Astrocyte (in vitro differentiated cells and primary cell): Measurements from ENCODE around the gene DDR2. TPM values are rescaled to one million over a fixed set of nuclear protein-coding genes. Genes with fewer than 3 reads are reported as not detected.
A peak's percentile ranks its signal among the peaks of the same experiment; 100 is the strongest.
"Not testable (repeated sequence)": the region's sequence is repeated elsewhere in the genome, so short reads cannot be mapped to it uniquely, and the experiment has no call there.

Experiments
- DNase-seq: peaks from one replicate; pipeline ENCODE4 v3.0.0-alpha.2; 2010; ENCODE audit warnings: low read depth
- FAIRE-seq: peaks from 2 replicates; lab custom pipeline; 2011; peaks lifted over from hg19 to GRCh38; lab: Jason Lieb, UNC
- H2AFZ ChIP-seq: 2 replicates; pipeline ENCODE4 v1.6.0; 2012; ENCODE audit warnings: low read depth, low read length, inconsistent platforms
- H3K27ac ChIP-seq: 2 replicates; pipeline ENCODE4 v1.5.1; 2011; ENCODE audit warnings: low read depth, low read length, inconsistent platforms
- H3K27me3 ChIP-seq: 2 replicates; pipeline ENCODE4 v1.6.0; 2011; ENCODE audit warnings: low read length, inconsistent platforms; ENCODE audit not compliant: insufficient read depth
- H3K36me3 ChIP-seq: 2 replicates; pipeline ENCODE4 v1.5.1; 2011; ENCODE audit warnings: low read length, inconsistent platforms; ENCODE audit not compliant: insufficient read depth
- H3K4me1 ChIP-seq: 2 replicates; pipeline ENCODE4 v1.5.1; 2011; ENCODE audit warnings: low read length, inconsistent platforms; ENCODE audit not compliant: insufficient read depth
- H3K4me2 ChIP-seq: 2 replicates; pipeline ENCODE4 v1.6.0; 2012; ENCODE audit warnings: low read length, inconsistent platforms
- H3K4me3 ChIP-seq: 2 replicates; pipeline ENCODE4 v1.5.1; 2011; ENCODE audit warnings: low read depth, mild to moderate bottlenecking, low read length, inconsistent platforms; ENCODE audit not compliant: insufficient read depth
- H3K79me2 ChIP-seq: 2 replicates; pipeline ENCODE4 v1.6.0; 2012; ENCODE audit warnings: mild to moderate bottlenecking, low read length, inconsistent platforms; ENCODE audit not compliant: insufficient read depth
- H3K9ac ChIP-seq: 2 replicates; pipeline ENCODE4 v1.6.0; 2012; ENCODE audit warnings: mild to moderate bottlenecking, low read length, inconsistent platforms
- H3K9me3 ChIP-seq: 2 replicates; pipeline ENCODE4 v1.5.1; 2012; ENCODE audit warnings: low read depth, mild to moderate bottlenecking, low read length, inconsistent platforms; ENCODE audit not compliant: insufficient read depth
- H4K20me1 ChIP-seq: 2 replicates; pipeline ENCODE4 v1.6.0; 2012; ENCODE audit warnings: low read length, inconsistent platforms; ENCODE audit not compliant: insufficient read depth
- H3K27ac Mint-ChIP-seq: one replicate; pipeline ENCODE4 v1.8.0; 2021; ENCODE audit warnings: mild to moderate bottlenecking, mixed read lengths; ENCODE audit not compliant: unreplicated experiment
- H3K27me3 Mint-ChIP-seq: one replicate; pipeline ENCODE4 v1.8.0; 2021; ENCODE audit warnings: low read depth, mixed read lengths; ENCODE audit not compliant: unreplicated experiment
- H3K36me3 Mint-ChIP-seq: one replicate; pipeline ENCODE4 v1.8.0; 2021; ENCODE audit warnings: low read depth, mixed read lengths; ENCODE audit not compliant: unreplicated experiment
- H3K4me1 Mint-ChIP-seq: one replicate; pipeline ENCODE4 v1.8.0; 2021; ENCODE audit warnings: low read depth, mixed read lengths; ENCODE audit not compliant: unreplicated experiment
- H3K4me3 Mint-ChIP-seq: one replicate; pipeline ENCODE4 v1.8.0; 2021; ENCODE audit warnings: mild to moderate bottlenecking, moderate library complexity, mixed read lengths; ENCODE audit not compliant: unreplicated experiment
- H3K9me3 Mint-ChIP-seq: one replicate; pipeline ENCODE4 v1.8.0; 2021; ENCODE audit warnings: mild to moderate bottlenecking, mixed read lengths; ENCODE audit not compliant: unreplicated experiment
- CTCF ChIP-seq: IDR thresholded peaks from 2 replicates; pipeline ENCODE4 v1.5.1; 2011; ENCODE audit warnings: low read depth, mild to moderate bottlenecking, inconsistent platforms, low read length, moderate library complexity; ENCODE audit not compliant: insufficient read depth
- EZH2 ChIP-seq: IDR thresholded peaks from 2 replicates; pipeline ENCODE4 v1.6.1; 2012; ENCODE audit warnings: mild to moderate bottlenecking, low read length, inconsistent platforms; ENCODE audit not compliant: insufficient read depth
- total RNA-seq: library from RNA; stranded (reverse); gene quantifications from 2 replicates; pipeline ENCODE4 v1.2.1, GENCODE V29; 2021

DDR2 gene
- total RNA-seq, 1 donor from 2014 or later, result 15.3 TPM

- no peaks in the 10 kb centered on the region for H3K27me3 Mint-ChIP-seq
- Histone ChIP-seq H3K9ac (no peak overlapping the region), H4K20me1 (peaks cover 25% of the 10 kb centered on the region), H2AFZ (no peak overlapping the region), H3K4me3 (no peak overlapping the region), H3K36me3 (peaks cover 66% of the 10 kb centered on the region), H3K27ac (no peak overlapping the region), H3K79me2 (peaks cover 15% of the 10 kb centered on the region), H3K4me2 (no peak overlapping the region), H3K27me3 (no peaks in the 10 kb centered on the region), H3K4me1 (no peaks in the 10 kb centered on the region), H3K9me3 (no peaks in the 10 kb centered on the region)
- DNase-seq (no peak), FAIRE-seq (no peak)
- H3K9me3 Mint-ChIP-seq, result peaks cover 2% of the 10 kb centered on the region
- H3K4me1 Mint-ChIP-seq, result peaks cover 6% of the 10 kb centered on the region
- no peak overlapping the region for H3K4me3 Mint-ChIP-seq
- H3K27ac Mint-ChIP-seq, result peak overlapping the region; percentile 34
- H3K36me3 Mint-ChIP-seq, result peaks cover 14% of the 10 kb centered on the region
- TF ChIP-seq CTCF (no peak), EZH2 (no peak)
These were observed 41.6 kb upstream of the DDR2 start for GRCh38 chr1:162590686-162591085.

GRCh38 chr1:162596514-162597170 lies 35.6 kb upstream of the DDR2 start:
- H3K9me3 ChIP-seq, result no peaks in the 10 kb centered on the region
- FAIRE-seq (no peak), DNase-seq (no peak)
- H2AFZ ChIP-seq, result no peak overlapping the region
- peaks cover 72% of the 10 kb centered on the region for H3K36me3 ChIP-seq
- H3K4me2 ChIP-seq, result no peak overlapping the region
- H3K4me1 Mint-ChIP-seq, result no peaks in the 10 kb centered on the region
- no peak overlapping the region for H3K4me3 Mint-ChIP-seq
- peaks cover 16% of the 10 kb centered on the region for H3K79me2 ChIP-seq
- TF ChIP-seq CTCF (no peak), EZH2 (no peak)
- H3K27me3 Mint-ChIP-seq, result no peaks in the 10 kb centered on the region
- H3K27ac ChIP-seq, result no peak overlapping the region
- no peak overlapping the region for H3K9ac ChIP-seq
- H3K9me3 Mint-ChIP-seq, result peaks cover 2% of the 10 kb centered on the region
- H4K20me1 ChIP-seq, result peaks cover 32% of the 10 kb centered on the region
- H3K27ac Mint-ChIP-seq, result no peak overlapping the region
- H3K27me3 ChIP-seq, result no peaks in the 10 kb centered on the region
- no peak overlapping the region for H3K4me3 ChIP-seq
- peaks cover 10% of the 10 kb centered on the region for H3K36me3 Mint-ChIP-seq
- H3K4me1 ChIP-seq, result no peaks in the 10 kb centered on the region

GRCh38 chr1:162599451-162599850 lies 32.8 kb upstream of the DDR2 start:
- Histone ChIP-seq H3K4me2 (no peak overlapping the region), H3K36me3 (peaks cover 68% of the 10 kb centered on the region), H3K27ac (no peak overlapping the region), H3K79me2 (peaks cover 10% of the 10 kb centered on the region), H3K4me3 (no peak overlapping the region), H4K20me1 (peaks cover 25% of the 10 kb centered on the region), H3K9ac (no peak overlapping the region), H2AFZ (no peak overlapping the region), H3K4me1 (no peaks in the 10 kb centered on the region), H3K9me3 (no peaks in the 10 kb centered on the region), H3K27me3 (no peaks in the 10 kb centered on the region)
- H3K27me3 Mint-ChIP-seq, result no peaks in the 10 kb centered on the region
- peaks cover 4% of the 10 kb centered on the region for H3K9me3 Mint-ChIP-seq
- H3K4me3 Mint-ChIP-seq, result no peak overlapping the region
- FAIRE-seq (peak; percentile 13), DNase-seq (no peak)
- no peak for TF ChIP-seq CTCF
- TF ChIP-seq EZH2, result no peak
- peaks cover 10% of the 10 kb centered on the region for H3K36me3 Mint-ChIP-seq
- no peak overlapping the region for H3K27ac Mint-ChIP-seq
- H3K4me1 Mint-ChIP-seq, result no peaks in the 10 kb centered on the region

GRCh38 chr1:162603117-162603516 lies 29.1 kb upstream of the DDR2 start:
- H3K4me3 ChIP-seq, H3K27me3 Mint-ChIP-seq, DNase-seq, FAIRE-seq, H3K4me2 ChIP-seq, H3K4me1 Mint-ChIP-seq, H3K79me2 ChIP-seq, H3K9me3 Mint-ChIP-seq, H3K9ac ChIP-seq, H3K27ac Mint-ChIP-seq, H3K9me3 ChIP-seq, H3K27me3 ChIP-seq, H2AFZ ChIP-seq, H3K4me3 Mint-ChIP-seq, H4K20me1 ChIP-seq, H3K27ac ChIP-seq: not testable (repeated sequence)
- peaks cover 12% of the 10 kb centered on the region for H3K36me3 Mint-ChIP-seq
- Histone ChIP-seq H3K36me3 (peaks cover 43% of the 10 kb centered on the region), H3K4me1 (peaks cover 13% of the 10 kb centered on the region)
